T-helper 22 cell (primary cell): ENCODE data around the gene COL6A6.
"Not testable (repeated sequence)": the region's sequence is repeated elsewhere in the genome, so short reads cannot be mapped to it uniquely, and the experiment has no call there.

Experiments used
- DNase-seq: peaks from one replicate; pipeline ENCODE4 v3.0.0-alpha.2; 2020; ENCODE audit warnings: low read depth

Gene COL6A6

GRCh38 chr3:130537673-130538304, 20.8 kb downstream of the COL6A6 start:
- no peak for DNase-seq

GRCh38 chr3:130539005-130539404, 22.0 kb downstream of the COL6A6 start:
- no peak for DNase-seq

- DNase-seq, result no peak
These were observed 26.3 kb downstream of the COL6A6 start for GRCh38 chr3:130543322-130543721.

GRCh38 chr3:130546920-130547679, 30.1 kb downstream of the COL6A6 start:
- DNase-seq, result no peak

- not testable (repeated sequence) for DNase-seq
These were observed 30.7 kb downstream of the COL6A6 start for GRCh38 chr3:130547680-130548065.

- DNase-seq, result no peak
These were observed 31.4 kb downstream of the COL6A6 start for GRCh38 chr3:130548356-130548755.

- no peak for DNase-seq
These were observed 40.5 kb downstream of the COL6A6 start for GRCh38 chr3:130557336-130558035.

GRCh38 chr3:130558366-130558765, 41.4 kb downstream of the COL6A6 start:
- no peak for DNase-seq

GRCh38 chr3:130565224-130565623, 48.2 kb downstream of the COL6A6 start:
- DNase-seq, result no peak
